ENCODE measurements around the gene PCDHAC2.

Gene PCDHAC2

DNA sequence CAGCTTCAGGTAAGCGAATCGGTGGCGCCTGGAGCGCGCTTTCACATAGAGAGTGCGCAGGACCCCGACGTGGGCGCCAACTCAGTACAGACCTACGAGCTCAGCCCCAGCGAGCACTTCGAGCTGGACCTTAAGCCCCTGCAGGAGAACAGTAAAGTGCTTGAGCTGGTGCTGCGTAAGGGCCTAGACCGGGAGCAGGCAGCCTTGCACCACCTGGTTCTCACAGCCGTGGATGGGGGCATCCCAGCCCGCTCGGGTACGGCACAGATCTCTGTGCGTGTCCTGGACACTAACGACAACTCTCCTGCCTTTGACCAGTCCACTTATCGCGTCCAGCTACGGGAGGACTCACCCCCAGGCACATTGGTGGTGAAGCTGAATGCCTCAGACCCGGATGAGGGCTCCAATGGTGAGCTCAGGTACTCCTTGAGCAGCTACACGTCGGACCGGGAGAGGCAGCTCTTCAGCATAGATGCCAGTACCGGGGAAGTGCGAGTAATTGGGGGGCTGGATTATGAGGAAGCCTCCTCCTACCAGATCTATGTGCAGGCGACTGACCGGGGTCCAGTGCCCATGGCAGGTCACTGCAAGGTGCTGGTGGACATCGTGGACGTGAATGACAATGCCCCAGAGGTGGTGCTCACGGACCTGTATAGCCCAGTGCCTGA lies 1.1 kb downstream of the PCDHAC2 start:
- DNase-seq (ENCODE audit: low spot score) = no peak
- TF ChIP-seq, protein P1, sequence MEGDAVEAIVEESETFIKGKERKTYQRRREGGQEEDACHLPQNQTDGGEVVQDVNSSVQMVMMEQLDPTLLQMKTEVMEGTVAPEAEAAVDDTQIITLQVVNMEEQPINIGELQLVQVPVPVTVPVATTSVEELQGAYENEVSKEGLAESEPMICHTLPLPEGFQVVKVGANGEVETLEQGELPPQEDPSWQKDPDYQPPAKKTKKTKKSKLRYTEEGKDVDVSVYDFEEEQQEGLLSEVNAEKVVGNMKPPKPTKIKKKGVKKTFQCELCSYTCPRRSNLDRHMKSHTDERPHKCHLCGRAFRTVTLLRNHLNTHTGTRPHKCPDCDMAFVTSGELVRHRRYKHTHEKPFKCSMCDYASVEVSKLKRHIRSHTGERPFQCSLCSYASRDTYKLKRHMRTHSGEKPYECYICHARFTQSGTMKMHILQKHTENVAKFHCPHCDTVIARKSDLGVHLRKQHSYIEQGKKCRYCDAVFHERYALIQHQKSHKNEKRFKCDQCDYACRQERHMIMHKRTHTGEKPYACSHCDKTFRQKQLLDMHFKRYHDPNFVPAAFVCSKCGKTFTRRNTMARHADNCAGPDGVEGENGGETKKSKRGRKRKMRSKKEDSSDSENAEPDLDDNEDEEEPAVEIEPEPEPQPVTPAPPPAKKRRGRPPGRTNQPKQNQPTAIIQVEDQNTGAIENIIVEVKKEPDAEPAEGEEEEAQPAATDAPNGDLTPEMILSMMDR (IDR thresholded peaks at IDR 0.05; ENCODE audit: extremely low read depth, insufficient read depth, missing control alignments) = no peak
- in situ Hi-C loops (cut with MboI; ENCODE audit: low pct_unique_long_range_greater_than_20kb, low sequenced_read_pairs, unreplicated experiment) = no loop called here

GRCh38 chr5:140969880-140970279 lies 3.6 kb downstream of the PCDHAC2 start:
- in situ Hi-C loops (cut with MboI; ENCODE audit: low pct_unique_long_range_greater_than_20kb, low sequenced_read_pairs, unreplicated experiment) = no loop called here
- no peak for DNase-seq (ENCODE audit: low spot score)
- TF ChIP-seq, protein P1 (IDR thresholded peaks at IDR 0.05; ENCODE audit: extremely low read depth, insufficient read depth, missing control alignments) = no peak

DNA sequence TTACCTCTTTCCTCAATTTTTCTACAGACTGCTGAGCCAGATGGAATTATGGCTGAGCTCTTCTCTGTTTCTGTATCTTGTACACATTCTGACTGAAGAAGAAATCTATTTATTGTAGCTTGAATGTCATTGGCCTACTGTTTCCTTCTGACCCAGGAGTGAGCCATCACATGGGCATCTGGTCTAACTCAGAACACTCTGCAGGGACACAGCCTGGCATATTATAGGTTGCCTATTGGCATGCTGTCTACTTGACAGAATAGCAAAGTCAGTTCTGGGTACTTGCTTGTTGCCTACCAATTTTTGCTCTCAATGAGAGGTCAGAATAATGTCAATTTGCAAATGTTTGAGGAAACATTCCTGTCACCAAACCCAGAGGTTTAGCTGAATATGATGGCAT lies 7.3 kb downstream of the PCDHAC2 start:
- TF ChIP-seq, protein P1 (IDR thresholded peaks at IDR 0.05; ENCODE audit: extremely low read depth, insufficient read depth, missing control alignments) = no peak
- no peak for DNase-seq (ENCODE audit: low spot score)
- in situ Hi-C loops (cut with MboI; ENCODE audit: low pct_unique_long_range_greater_than_20kb, low sequenced_read_pairs, unreplicated experiment) = no loop called here

DNA sequence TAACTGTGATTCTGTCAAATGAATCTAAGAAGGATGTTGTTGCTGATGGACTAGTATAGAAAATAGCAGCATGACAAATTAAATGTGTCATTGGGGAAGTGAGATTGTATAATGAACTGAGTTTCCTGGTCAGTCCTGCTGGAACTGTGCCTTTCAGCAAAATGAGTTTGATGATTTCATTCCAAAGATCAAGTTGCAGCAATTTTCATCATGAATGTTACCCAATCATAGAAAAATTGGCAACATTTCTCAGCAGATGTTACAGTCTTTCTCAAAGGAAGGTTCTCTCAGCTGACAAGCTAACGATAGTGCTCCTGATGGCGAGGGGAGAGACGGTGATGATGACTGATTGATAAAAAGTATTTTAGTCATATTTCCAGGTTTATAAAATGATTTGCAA lies 10.7 kb downstream of the PCDHAC2 start:
- TF ChIP-seq, protein P1 (IDR thresholded peaks at IDR 0.05; ENCODE audit: extremely low read depth, insufficient read depth, missing control alignments) = no peak
- in situ Hi-C loops (cut with MboI; ENCODE audit: low pct_unique_long_range_greater_than_20kb, low sequenced_read_pairs, unreplicated experiment) = no loop called here
- DNase-seq (ENCODE audit: low spot score) = no peak

- in situ Hi-C loops (cut with MboI; ENCODE audit: low pct_unique_long_range_greater_than_20kb, low sequenced_read_pairs, unreplicated experiment) = no loop called here
- DNase-seq (ENCODE audit: low spot score) = no peak
- TF ChIP-seq, protein P1 (IDR thresholded peaks at IDR 0.05; ENCODE audit: extremely low read depth, insufficient read depth, missing control alignments) = no peak
These were observed 12.0 kb downstream of the PCDHAC2 start for GRCh38 chr5:140978260-140978659.

DNA sequence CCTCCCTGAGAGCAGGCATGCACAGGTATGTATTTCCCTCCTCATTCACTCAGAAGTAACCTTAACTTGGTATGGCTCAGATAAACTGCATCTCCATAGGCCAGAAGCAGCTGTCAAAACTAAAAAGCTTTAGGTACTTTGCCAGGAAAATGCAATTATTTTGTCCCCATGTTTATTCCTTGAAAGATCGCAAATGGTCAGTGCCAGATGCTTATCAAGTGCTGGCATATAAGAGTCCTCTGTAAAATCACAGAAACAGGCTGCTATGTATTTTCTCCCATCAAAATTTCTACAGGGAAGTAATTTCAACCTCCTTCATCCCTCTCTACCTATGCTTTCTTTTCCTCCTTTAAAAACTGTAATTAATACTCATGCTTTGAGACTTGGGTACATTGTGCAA lies 12.7 kb downstream of the PCDHAC2 start:
- DNase-seq (ENCODE audit: low spot score) = no peak
- in situ Hi-C loops (cut with MboI; ENCODE audit: low pct_unique_long_range_greater_than_20kb, low sequenced_read_pairs, unreplicated experiment) = no loop called here
- TF ChIP-seq, protein P1 (IDR thresholded peaks at IDR 0.05; ENCODE audit: extremely low read depth, insufficient read depth, missing control alignments) = no peak

Data from GM13977 (cell line).